ENCODE results near the gene SLC25A33. TPM values are rescaled to one million over a fixed set of nuclear protein-coding genes. Genes with fewer than 3 reads are reported as not detected.

The SLC25A33 gene
- polyA plus RNA-seq, 1 experiment, result 4.1 TPM

DNA sequence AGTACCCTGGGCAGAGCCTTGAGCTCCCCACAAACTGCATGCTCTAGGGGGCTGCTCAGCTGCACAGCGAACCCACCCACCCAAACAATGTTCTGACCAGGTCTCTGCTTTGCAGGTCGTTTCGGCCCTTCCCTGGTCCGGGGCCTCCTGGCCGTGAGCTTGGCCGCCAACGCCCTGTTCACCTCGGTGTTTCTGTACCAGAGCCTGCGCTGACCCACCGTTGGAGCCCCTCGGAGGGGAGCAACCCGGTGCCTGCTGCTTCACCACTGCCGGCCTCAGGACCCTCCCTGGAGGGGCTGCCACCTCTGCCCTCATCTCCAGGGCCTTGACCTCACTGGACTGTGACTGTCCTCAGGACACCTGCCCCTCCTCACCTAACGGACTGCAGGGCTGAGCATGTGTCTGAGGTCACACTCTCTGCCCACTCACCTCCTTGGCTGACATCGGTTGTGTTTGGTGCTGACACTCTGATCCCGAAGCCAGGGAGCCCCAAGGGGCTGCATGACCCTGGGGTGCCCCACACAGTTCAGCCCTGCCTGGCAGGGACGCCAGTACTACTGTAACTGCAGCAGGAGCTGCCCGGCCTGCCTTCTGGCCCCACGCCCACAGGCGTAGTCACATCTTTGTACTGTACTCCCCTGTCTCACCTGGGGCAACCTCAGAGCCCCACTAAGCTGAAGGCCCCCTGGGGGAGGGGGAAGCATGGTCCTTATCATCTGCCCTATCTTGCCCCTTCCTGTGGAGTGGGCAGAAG, 73.8 kb downstream of the SLC25A33 start:
- no peak for DNase-seq (ENCODE audit: low read depth, low spot score)
- Histone ChIP-seq H3K27ac (ENCODE audit: low read depth, low read length) (no peak overlapping the region), H3K9me3 (ENCODE audit: control insufficient read depth, insufficient read depth, low read length) (no peaks in the 10 kb centered on the region; the same call in 1 of the 2 replicates), H3K4me3 (ENCODE audit: low read depth, low read length) (no peak overlapping the region), H3K27me3 (ENCODE audit: control insufficient read depth, insufficient read depth, low read length) (no peaks in the 10 kb centered on the region)
- ChIA-PET CTCF (no interaction called here), POLR2A (no interaction called here)
- TF ChIP-seq, protein P1, sequence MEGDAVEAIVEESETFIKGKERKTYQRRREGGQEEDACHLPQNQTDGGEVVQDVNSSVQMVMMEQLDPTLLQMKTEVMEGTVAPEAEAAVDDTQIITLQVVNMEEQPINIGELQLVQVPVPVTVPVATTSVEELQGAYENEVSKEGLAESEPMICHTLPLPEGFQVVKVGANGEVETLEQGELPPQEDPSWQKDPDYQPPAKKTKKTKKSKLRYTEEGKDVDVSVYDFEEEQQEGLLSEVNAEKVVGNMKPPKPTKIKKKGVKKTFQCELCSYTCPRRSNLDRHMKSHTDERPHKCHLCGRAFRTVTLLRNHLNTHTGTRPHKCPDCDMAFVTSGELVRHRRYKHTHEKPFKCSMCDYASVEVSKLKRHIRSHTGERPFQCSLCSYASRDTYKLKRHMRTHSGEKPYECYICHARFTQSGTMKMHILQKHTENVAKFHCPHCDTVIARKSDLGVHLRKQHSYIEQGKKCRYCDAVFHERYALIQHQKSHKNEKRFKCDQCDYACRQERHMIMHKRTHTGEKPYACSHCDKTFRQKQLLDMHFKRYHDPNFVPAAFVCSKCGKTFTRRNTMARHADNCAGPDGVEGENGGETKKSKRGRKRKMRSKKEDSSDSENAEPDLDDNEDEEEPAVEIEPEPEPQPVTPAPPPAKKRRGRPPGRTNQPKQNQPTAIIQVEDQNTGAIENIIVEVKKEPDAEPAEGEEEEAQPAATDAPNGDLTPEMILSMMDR (IDR thresholded peaks at IDR 0.05; ENCODE audit: low read depth, low read length), result no peak

DNA sequence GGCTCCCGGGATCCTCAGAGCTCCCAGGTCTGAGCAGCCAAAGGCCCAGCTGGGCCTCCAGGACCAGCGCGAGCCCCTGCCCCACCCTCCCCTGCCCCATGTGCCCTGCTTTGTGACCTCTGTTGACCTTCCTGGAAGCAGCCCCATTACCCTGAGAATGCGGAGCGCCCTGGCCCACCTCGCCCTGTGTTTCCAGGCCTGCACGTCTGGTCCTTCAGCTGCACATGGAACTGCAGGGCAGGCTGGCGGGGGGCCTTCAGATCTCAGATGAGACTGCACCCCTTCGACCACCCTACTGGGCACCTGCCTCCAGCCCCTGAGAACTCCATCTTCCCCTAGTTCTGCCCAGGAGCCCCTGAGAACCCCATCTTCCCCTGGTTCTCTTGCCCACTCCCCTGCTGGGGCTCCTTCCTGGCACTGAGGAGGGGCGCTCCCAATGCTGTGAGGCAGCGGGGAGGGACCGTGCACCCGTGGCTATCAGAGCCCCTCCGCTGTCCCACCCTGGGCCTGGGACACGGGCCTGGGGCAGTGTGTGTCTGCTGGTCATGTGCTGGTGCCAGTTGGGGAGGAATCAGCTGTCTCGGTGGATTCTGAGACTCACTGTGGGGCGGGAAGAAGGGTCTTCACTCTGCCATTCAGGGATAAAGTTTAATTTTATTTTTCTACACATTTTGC, 74.5 kb downstream of the SLC25A33 start:
- CTCF ChIA-PET, result no interaction called here
- Histone ChIP-seq H3K4me3 (ENCODE audit: low read depth, low read length) (no peak overlapping the region), H3K27ac (ENCODE audit: low read depth, low read length) (no peak overlapping the region), H3K27me3 (ENCODE audit: control insufficient read depth, insufficient read depth, low read length) (no peaks in the 10 kb centered on the region), H3K9me3 (ENCODE audit: control insufficient read depth, insufficient read depth, low read length) (no peaks in the 10 kb centered on the region; the same call in 1 of the 2 replicates)
- DNase-seq (ENCODE audit: low read depth, low spot score), result no peak
- TF ChIP-seq, protein P1 (IDR thresholded peaks at IDR 0.05; ENCODE audit: low read depth, low read length), result no peak
- POLR2A ChIA-PET, result no interaction called here

DNA sequence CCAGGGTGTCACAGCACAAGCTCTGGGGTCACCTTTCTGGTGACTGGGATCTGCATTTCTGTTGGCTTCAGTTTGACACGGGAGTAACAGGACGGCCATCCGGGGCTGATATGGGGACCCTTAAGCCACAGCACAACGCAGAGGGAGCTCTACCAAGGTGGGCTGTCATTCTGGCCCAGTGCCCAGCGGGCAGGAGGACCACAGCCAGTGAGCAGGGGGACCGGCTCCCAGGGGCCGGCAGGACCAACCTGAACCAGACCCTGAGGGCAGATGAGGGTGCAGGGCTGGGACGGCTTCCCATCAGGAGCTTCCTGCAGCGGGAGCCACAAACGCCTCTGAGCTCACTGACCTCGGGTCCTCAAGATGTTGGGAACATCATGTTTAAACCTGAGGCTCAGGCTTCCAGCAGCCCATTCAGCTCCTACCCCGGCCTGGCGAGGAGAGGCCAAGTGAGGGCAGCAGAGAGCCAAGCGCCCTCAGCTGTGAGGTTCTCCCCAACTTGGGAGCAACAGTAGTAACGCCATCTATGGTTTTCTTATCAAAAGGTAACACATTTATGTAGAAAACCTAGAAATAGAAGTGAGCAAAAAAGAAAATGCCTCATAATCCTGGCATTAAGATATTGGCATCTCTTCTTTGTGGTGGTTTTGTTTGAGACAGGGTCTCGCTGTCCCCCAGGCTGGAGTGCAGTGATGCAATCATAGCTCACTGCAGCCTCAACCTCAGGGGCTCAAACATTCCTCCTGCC, 76.2 kb downstream of the SLC25A33 start:
- DNase-seq (ENCODE audit: low read depth, low spot score), result peak; percentile 13
- Histone ChIP-seq H3K9me3 (ENCODE audit: control insufficient read depth, insufficient read depth, low read length) (no peaks in the 10 kb centered on the region; the same call in 1 of the 2 replicates), H3K27me3 (ENCODE audit: control insufficient read depth, insufficient read depth, low read length) (no peaks in the 10 kb centered on the region), H3K27ac (ENCODE audit: low read depth, low read length) (no peak overlapping the region), H3K4me3 (ENCODE audit: low read depth, low read length) (no peak overlapping the region)
- ChIA-PET POLR2A (interaction anchor here (0.8 kb wide), 1 partner anchor 21 kb away, joined by 3 read pairs; no protein-coding TSS in a partner anchor), CTCF (interaction anchor here (0.5 to 2.5 kb wide), 19 partner anchors 9 to 327 kb away, joined by 3 to 12 read pairs (median 4); no protein-coding TSS in a partner anchor)
- TF ChIP-seq, protein P1 (IDR thresholded peaks at IDR 0.05; ENCODE audit: low read depth, low read length), result peak; percentile 84

DNA sequence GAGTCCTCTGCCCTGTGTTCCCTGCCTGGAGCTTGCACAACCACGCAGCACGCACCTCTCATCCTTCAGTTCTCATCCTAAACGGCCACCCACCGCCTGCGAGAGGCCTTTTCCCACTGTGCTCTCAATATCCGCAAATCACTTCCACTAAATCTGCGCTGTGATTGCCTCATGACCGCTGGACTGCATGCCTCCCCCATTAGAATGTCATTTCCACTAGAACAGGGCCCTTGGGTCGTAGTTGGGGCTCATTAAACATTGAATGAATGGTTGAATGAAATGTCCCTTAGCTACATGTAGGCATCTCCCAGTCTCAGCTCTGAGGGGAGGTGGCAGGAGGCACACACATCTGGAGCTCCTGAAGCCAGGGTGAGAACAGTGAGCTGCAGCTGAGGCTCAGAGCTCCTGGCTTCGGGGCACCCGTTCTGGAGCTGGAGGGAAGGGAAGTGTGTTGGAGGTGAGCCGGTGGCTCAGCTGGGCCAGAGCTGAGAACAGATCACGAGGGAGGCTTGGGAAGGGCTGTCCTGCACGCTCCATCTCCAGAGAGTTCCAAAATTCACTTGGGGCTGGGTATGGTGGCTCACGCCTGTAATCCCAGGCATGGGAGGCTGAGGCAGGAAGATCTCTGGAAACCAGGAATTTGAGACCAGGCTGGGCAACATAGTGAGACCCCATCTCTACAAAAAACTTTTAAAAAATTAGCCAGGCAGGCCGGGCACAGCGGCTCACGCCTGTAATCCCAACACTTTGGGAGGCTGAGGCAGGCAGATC, 79.8 kb downstream of the SLC25A33 start:
- no peak for DNase-seq (ENCODE audit: low read depth, low spot score)
- TF ChIP-seq, protein P1 (IDR thresholded peaks at IDR 0.05; ENCODE audit: low read depth, low read length), result no peak

More for the DNA sequence above, 79.8 kb downstream of the SLC25A33 start:
- CTCF ChIA-PET, result interaction anchor here (0.6 to 1.1 kb wide), 2 partner anchors 8 to 60 kb away, joined by 8 read pairs; no protein-coding TSS in a partner anchor
- H3K27me3 ChIP-seq (ENCODE audit: control insufficient read depth, insufficient read depth, low read length), result no peaks in the 10 kb centered on the region
- POLR2A ChIA-PET, result no interaction called here
- no peaks in the 10 kb centered on the region; the same call in 1 of the 2 replicates for H3K9me3 ChIP-seq (ENCODE audit: control insufficient read depth, insufficient read depth, low read length)
- no peak overlapping the region for H3K4me3 ChIP-seq (ENCODE audit: low read depth, low read length)
- H3K27ac ChIP-seq (ENCODE audit: low read depth, low read length), result no peak overlapping the region
